Measurements from ENCODE around the gene MAPK11. TPM values are rescaled to one million over a fixed set of nuclear protein-coding genes. Genes with fewer than 3 reads are reported as not detected.
"Not testable (repeated sequence)": the region's sequence is repeated elsewhere in the genome, so short reads cannot be mapped to it uniquely, and the experiment has no call there.

MAPK11 gene
- total and polyA plus RNA-seq, 9 of the 15 experiments (the other 6 are each of a cell fraction or from before 2014, with no cell fraction given), result 0.06 to 14.6 (median 5.3) TPM

- 0 out of 4 replicates have a peak, but pooled peaks of 1 of the 2 experiments have one; percentile 15 for TF ChIP-seq RAD21 (CRISPR knock-in tag; conservative IDR thresholded peaks at IDR 0.05 in 1 of 2, IDR thresholded peaks at IDR 0.05 in 1 of 2)
Measured at GRCh38 chr22:50274311-50274710, 4.1 kb upstream of the MAPK11 start (continued).

DNA sequence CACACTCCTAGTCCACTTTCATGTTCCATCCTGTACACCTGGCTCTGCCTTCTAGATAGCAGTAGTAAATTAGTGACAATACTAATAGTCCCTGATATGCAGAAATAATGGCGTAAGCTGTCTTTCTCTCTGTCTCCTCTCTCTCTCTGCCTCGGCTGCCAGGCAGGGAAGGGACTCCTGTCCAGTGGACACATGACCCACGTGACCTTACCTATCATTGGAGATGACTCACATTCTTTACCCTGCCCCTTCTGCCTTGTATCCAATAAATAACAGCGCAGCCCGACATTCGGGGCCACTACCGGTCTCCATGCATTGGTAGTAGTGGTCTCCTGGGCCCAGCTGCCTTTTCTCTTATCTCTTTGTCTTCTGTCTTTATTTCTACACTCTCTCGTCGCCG lies 3.6 kb upstream of the MAPK11 start:
- FAIRE-seq; H3K9ac ChIP-seq (ENCODE audit: insufficient read depth in 1 of 2, low read depth in 2 of 2, low read length in 2 of 2); H3K4me2 ChIP-seq (ENCODE audit: insufficient read depth, low read length); BruUV-seq (replicated peaks); H3K4me3 ChIP-seq; H3K27me3 ChIP-seq (ENCODE audit: control insufficient read depth in 2 of 2, insufficient read depth in 2 of 2, low read length in 2 of 2); ATAC-seq; DNase-seq (ENCODE audit: extremely low read depth in 1 of 4, low spot score in 3 of 4); H3K27ac ChIP-seq (ENCODE audit: extremely low read depth, low read depth, low read length); H4K20me1 ChIP-seq (replicated peaks; ENCODE audit: control insufficient read depth, insufficient read depth, low read length); H3K9me3 ChIP-seq (replicated peaks; ENCODE audit: control insufficient read depth, insufficient read depth, low read depth, low read length); H2AFZ ChIP-seq (ENCODE audit: low read depth, low read length); H3K79me2 ChIP-seq (ENCODE audit: control insufficient read depth, insufficient read depth, low read length); H3K9me1 ChIP-seq (ENCODE audit: control insufficient read depth, insufficient read depth, low read length): not testable (repeated sequence)
- POLR2A ChIA-PET, result interaction anchor here (0.6 to 1.1 kb wide), 2 partner anchors 155 to 224 kb away, joined by 3 to 4 read pairs; no protein-coding TSS in a partner anchor
- CTCF ChIA-PET (ENCODE audit: low intra/inter-chr PET ratio), result interaction anchor here (2.4 kb wide), 1 partner anchor 69 kb away, joined by 8 read pairs; the partner anchor contains the start of gene PPP6R2
- peak; percentile 28; the same call in 1 of the 2 replicates for TF ChIP-seq USF1 (CRISPR knock-in tag; IDR thresholded peaks at IDR 0.05)
- H3K36me3 ChIP-seq (ENCODE audit: control insufficient read depth, insufficient read depth, low read length), result peaks cover 26% of the 10 kb centered on the region; the same call in 1 of the 3 replicates
- peaks cover 7 to 64% of the 10 kb centered on the region in 2 experiments; a peak in 4 of 5 replicates for H3K4me1 ChIP-seq (replicated peaks in 1 of 2; ENCODE audit: control insufficient read depth in 2 of 2, insufficient read depth in 2 of 2, low read length in 2 of 2)
- in situ Hi-C loops (cut with MboI) (loop anchor here (5.0 kb wide), 1 partner anchor 54 kb away; the partner anchor contains the start of gene DENND6B), intact Hi-C loops (cut with micrococcal nuclease) (loop anchor here (2.0 to 5.0 kb wide), 2 partner anchors 54 to 69 kb away; partner anchors contain the start of genes DENND6B and PPP6R2)
- 24% methylated on average over 5 of the region's 10 CpGs for WGBS (ENCODE audit: insufficient coverage, low coverage, missing lambda C conversion rate)

Measured in K562 (cell line).